NCI-H2196 (cell line): ENCODE data around the gene ZIC5.
A peak's percentile ranks its signal among the peaks of the same experiment; 100 is the strongest.

ENCODE experiments used
- DNase-seq: peaks from one replicate; lab custom pipeline; 2025; ENCODE audit not compliant: unreplicated experiment; lab: John Stamatoyannopoulos, UW

ZIC5 gene

DNA sequence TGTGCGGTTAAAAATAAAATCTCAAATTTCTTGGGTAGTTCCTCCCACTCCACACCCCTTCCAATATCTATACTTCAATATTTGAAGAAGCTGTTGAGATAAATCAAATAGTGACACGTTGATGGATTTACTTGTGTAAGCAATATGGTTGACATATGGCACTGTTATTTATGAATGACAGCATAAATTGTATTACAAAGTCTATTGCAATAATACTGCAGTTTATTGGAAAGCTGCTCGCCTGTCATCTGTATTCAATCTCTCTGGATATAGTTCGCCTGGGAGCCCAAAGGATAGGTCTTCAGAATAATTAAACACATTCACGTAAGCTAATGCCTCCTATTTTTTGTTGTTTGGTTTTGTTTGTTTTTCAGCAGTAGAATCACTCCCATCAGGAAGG is 5.0 kb upstream of the ZIC5 start:
- DNase-seq = no peak

DNA sequence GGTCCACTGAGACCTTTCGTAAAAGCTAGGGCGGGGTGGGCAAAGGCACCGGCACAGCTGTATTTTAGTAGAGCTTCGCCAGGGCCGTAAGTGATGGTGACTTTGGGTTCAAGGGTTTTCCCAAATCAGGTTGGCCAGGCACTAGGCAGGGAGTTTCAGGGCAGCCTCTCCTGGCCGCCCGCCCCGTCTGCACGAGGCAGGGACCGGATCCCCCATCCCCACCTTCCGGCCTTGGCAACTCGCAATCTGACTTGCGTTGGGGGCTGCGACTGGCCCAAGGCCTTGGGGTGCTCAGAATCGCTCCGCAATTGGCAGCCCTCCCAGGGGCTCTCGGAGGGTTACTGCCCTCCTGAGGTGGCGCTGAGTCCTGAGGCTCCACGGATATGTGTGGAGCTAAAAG is 4.1 kb upstream of the ZIC5 start:
- DNase-seq = no peak

DNA sequence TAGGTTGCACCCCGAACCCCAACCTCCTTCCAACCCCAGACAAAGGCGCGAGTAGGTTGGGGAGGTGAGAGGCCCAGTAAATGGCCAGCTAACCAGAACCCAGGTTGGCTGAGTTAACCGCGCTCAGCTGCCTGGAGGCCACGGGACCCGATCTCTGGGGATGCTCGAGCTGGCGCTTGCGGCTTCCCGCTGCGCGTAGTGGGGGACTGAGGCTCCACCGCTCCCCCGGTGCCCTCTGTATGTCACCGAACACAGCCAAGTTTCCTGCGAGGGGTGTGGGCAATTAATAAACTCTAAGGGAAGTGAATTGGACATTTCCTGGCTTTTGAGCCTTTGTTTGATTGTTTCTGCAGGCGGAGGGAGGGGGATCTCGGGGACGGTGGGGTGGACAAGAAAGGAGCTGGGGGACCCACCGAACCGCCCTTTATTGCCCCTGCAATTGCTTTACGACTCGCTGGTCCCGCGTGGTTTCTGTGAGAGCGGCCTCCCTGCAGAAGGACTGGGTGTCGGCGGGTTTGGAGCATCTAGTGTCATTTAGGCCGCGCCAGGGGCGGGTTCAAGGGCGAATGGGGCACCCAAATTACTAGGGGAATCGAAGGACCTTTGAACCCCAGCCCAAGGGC is 3.5 kb upstream of the ZIC5 start:
- DNase-seq = no peak

DNA sequence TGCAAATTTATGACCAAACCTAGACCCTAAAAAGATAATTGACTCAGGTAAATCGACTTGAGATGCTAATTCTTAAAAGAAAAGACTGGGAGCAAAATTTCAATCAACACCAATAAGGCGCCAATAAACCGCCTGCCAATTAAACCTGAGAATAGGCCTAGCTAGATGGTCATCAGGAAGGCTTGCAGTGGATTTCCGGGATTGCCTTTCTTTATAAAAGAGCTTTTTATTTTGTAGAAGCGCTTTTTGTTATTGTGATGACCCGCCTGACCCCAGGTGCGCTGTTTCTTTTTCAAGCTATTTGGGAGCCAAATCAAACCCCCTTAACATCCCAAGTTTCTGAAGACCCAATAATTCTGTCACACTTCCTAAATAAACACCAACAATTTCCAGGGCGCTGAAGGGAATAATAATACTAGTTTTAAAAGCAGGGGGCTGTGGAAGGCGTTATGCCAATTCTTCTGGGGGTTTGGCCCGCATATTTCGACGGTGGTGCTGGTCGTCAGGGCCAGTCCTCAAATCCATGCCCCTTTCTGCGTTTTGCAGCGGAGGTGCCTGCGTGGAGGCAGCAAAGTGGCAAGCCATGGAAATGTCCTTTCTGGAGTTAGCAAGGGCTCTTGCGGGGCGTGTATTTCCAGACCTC is 2.9 kb upstream of the ZIC5 start:
- no peak for DNase-seq

DNA sequence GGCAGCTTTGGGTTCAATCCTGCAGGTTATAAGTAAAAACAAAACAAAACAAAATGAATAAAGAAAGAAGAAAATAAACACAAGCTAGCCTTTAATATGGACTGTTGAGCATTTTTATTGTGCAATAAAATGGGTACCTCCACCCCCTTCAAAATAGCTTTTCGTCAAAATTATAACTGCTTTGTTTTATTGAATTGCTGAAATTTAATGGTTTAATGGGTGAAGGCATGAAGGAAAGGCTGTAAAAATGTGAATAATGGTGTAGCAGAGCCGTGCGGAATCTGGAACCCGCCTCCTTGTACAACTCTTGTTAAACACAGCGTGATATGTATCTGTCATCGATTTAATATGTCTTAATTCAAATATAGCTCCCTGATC is 2.2 kb upstream of the ZIC5 start:
- DNase-seq = no peak

DNA sequence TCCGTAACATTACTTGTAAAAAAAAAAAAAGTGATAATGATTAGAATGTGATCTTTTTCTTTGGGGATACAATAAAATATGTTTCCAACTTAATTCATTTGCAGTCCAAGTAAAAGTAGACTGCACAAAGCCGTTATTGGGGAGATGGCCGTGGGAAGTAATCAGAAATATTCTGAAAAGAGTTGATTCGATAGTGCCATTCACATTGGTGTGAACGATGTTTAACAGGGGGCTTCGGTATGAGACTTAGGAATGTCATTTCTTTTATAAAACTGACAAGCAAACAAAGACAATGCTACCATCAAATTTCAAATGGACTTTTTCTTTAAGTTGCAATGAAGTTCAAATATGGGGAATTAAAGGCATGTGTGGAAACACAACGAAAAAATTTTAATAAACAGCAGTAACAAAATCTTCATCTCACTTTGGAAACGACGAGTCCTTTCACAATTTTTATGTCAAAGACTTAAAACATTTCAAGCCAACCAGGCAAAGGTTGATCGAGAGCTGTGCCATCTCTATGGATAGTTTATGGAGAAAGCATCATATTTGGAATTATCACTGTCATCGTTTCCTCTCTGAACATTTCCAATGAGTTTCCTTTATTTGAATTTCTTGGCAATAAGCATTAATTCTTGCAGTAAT is 1.7 kb upstream of the ZIC5 start:
- DNase-seq = no peak

DNA sequence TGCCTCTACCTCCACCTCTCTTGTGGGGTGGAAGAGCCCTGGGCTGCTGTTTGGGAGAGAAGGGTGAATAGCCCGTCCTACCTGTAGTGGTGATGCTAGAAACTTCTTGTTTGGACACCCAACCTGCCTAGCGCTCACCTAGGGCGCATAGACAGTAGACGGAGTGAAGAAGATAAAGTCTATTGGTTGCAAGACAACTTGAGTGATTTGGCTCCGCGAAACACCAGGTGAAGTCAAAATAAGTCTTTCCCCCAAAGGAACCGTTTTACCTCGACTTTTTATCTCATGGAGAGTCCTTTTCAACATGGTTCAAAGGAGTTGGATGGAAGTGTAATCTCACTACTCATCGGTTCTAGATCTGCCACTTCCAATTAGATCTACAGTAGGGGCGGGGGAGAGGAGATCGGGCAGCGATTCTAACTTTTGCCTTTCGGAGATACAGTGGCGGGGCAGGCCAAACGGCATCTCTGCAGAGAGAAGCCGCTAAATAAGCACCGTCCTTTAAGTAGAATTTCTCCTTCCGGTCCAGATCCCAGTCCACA is 694 bp upstream of the ZIC5 start:
- no peak for DNase-seq

DNA sequence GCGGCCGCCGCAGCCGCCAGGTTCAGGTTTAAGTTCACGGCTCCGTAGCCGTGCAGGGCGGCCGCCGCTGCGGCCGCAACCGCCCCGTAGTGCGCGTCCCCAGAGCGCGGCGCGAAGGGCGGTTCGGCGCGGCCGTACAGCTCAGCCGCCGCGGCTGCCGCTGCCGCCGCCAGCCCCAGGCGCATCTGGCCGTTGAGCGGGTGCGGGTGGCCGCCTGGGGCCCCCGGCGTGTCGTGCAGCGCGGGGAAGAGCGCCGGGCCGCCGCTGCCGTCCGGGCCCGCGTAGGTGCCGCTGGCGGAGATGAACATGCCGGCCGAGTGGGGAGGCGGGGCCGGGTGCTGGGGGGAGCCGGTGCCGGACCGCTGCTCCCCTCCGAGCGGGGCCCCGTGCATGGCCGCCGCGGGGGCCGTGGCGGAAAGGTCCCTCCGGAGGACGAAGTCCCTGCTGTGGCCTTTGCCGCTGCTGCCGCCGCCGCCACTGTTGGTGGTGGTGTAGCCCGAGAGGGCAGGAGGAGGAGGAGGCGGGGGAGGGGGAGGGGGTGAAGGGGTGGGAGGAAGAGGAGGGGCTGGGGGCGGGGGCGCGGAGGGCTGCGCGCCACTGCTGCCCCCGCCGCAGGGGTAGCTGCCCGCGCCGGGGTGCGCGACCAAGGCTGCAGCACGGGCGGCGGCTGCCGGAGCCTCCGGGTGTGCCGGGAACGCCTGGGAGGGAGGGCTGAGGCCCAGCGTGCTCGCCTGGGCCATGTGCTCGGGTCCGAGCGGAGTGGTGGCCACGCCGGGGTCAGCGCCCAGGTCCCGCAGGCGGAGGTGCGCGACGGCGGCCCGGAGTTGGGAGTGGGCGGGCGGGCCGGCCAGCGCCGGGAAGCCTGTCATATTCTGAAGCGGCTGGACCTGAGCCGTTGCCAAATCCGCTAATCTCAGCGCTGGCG is 654 bp downstream of the ZIC5 start:
- DNase-seq = no peak

DNA sequence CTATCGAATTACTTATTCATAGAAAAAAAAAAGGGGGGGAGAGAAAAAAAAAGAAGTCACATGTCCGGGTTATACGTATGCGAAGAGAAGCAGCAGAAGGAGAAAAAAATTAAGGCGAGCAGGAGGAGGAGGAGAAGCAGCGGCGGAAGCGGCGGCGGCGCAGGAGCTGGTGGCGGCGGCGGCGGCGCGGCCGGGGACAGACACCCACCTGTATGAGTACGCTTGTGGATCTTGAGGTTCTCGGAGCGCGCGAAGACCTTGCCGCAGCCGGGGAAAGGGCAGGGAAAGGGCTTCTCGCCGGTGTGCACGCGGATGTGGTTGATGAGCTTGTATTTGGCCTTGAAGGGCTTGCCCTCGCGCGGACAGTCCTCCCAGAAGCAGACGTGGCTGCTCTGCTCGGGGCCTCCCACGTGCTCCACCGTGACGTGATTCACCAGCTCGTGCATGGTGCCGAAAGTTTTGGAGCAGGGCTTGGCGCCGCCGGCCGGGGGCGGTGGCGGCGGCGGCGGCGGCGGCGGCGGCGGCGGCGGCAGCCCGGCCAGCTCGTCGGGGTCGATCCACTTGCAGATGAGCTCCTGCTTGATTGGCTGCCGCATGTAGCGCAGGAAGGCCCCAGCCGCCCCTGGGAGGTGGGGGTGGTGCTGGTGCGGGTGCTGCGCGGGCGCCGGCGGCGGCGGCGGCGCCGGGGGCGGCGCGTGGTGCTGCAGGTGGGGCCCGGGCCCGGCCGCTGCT is 1.5 kb downstream of the ZIC5 start:
- peak; percentile 42 for DNase-seq

DNA sequence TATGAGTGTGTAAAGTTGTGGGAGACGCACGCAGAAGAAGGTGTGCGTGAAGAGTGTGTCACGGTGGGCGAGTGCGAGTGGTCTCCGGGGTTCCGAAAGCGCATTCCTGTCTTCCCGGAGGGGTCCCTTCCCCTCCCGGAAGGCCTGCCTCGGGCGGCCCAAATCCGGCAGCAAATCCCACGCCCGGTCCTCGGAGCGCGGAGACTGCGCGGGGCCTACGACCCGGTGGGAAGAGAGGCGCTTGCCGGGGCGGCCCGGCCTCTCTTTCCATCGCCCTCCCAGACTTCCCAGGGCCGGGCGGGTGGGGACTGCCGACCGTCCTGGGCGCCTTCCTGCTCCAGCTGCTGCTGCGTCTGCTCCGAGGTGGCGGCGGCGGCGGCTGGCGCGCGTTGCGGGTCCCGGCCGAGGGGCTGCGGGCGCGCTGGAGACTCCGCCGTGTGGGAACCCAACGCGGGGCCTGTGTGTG is 2.1 kb downstream of the ZIC5 start:
- DNase-seq = no peak

DNA sequence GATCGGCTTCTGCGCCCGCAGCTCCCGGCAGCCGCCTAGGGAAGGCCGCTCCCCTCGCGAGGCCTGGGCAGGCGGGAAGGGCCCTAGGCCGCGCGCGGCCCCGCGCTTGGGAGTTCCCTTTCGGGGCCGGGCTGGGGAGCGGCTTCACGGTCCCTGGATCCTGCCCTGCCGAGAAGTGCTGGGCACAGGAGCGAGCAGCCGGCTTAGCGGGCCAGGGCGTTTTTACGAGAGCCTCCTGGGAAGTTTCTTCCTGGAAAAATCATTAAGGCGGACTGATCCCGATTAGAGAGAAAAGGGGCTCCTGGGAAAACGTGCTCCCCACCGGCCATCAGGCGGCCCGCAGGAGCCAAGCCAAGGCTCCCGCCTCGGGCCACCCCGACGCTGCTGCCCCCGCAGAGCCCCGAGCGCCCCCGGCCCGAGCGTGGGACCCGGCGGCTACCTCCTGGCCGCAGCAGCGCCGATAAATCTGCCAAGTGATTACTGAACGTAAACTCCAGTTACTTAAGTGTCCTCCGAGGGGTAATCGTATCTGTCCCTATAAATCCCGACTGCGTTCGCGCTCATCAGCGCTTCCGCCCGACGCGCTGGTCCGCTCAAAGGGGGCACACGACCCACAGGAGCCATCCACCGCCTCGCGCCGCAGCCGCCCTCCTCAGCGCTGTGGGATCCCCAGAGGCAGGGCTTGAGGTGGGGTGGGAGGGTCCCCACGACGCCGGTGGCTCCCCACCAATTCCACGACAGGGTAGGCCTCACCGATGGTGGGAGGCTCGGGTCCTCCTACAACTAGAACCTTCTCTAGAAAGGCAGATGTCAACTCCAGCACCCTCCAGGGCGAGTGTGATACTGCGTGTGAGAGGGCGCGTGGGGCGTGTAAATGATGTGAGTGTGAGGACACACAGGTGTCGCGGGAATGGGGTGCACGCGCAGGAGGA is 2.8 kb downstream of the ZIC5 start:
- no peak for DNase-seq

DNA sequence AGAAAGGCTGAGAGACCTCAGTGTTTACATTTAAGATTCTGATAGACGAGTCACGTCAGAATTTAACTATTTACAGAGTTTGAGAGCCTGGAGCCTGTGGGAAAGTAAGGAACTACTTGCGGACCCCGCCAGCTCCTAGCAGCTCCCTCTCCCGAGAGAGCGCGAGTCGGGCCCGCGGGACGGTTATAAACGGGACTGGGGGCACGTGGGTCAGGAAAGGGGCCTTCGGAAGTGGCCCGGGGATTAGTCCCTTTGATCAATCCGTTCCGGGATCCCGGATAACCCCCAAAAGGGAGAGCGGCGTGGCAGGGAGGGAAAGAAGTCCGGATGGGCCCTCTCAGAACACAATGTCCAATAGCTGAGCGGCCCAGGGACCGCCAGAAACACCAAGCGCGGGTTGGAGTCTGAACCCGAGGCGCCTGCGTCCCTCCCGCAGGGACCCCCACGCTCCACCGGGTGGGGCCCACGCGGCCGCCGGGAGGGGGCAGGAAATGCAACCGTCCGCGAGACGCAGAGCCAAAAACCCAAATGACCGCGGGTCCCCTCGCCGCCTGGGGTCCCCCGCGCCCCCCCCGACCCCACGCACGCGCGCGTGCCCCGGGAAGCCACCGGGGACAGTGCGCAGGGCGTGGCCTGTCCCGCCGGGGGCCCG is 3.6 kb downstream of the ZIC5 start:
- no peak for DNase-seq

DNA sequence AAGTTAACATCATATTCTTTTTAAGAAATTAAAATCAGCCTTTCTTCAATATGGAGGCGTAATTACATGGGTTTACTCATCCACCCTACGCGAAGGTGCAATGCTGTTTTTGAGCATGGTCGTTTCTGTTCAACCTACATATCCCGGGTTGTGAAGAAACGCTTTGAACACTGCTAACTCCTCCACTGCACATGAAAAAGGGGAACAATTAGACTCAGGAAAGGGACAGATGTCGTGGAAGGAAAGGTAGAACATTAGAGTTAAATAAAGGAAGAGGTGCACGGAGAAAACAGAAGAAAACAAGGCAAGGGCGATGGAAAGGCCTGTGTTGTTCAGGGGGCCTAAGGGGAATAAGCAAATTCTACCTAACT is 4.1 kb downstream of the ZIC5 start:
- no peak for DNase-seq

DNA sequence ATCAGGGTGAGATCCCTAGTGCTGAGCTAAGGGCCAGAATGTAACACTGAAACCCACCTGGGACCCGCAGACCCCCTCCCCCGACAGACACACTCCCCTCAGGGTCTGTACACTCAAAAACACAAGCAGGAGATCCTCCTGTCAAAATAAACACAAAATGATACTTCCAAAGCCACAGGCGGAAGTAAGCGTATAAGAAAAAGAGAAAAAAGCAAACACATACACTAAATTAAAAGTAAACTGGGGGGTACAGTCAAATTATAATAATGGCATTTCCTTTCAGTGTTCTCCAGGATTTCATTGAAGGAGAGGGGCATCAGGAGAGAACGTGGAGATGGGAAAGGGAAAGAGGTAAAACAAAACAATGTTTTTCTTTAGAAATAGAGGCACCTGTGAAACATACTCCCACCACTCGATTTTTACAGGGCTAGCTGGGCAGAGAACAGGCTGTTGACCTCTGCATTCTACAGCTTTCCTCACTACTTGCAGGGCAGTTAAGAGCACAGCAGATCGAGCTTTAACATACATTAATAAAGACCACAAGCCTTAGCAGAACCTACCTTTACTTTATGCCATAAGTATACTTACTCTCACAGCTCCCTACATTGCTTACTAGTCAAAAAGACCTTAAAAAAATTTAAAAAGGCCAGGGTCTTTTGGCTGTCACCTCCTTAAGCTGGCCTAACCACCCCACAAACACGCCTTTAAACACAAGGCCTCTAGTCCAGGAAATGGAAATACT is 5.3 kb downstream of the ZIC5 start:
- DNase-seq = no peak

DNA sequence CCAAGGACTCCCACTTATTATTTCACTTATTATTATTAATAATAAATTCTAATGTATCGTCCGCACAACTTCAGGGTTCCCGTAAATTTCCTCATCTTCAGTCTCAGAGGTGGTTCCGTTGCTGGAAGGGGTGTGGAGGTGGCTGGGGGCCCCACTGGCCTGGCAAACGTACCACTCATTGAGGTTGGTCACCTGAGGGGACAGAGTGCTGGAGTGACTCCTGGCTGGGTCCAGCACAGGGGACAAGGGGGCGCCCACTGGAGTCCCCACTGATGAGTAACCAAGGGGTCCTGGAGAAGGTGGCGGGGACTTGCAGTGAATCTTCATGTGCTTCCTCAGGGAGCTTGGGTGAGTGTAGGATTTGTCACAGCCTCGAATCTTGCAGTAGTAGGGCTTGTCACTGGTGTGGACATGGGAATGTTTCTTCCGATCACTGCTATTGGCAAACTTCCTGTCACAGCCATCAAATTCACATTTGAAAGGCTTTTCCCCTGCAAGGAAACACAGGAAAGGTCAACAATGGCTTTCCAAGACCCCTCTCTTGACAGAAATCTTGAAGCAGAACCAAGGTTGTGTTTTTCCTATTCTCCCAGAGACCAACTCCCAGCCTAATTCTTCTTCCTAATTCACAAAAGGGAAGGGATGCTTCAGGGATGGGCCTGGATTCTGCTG is 6.1 kb downstream of the ZIC5 start:
- DNase-seq = no peak

DNA sequence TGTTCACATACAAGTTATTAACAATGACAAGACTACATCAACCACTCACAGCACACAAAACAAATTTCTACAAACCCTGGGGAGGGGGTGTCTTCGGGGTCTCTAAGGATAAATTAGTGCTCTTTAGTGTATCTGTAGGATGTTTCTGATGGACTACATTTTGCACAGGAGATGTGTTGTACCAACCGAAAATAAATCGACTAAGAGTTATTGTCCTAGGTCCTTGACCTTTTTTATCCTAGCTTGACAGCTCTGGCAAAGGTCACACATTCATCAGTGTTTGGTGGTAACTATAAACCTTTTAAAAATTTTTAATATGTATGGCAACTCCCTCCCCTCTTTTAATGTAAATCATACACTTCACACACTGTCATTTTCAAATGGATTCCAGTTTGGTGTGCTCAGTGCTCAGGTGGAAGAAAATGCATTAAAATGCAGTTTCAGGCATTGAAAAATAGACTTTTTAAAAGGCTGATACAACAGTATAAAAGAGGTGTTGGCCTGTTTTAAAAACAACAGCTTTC is 7.7 kb downstream of the ZIC5 start:
- no peak for DNase-seq

DNA sequence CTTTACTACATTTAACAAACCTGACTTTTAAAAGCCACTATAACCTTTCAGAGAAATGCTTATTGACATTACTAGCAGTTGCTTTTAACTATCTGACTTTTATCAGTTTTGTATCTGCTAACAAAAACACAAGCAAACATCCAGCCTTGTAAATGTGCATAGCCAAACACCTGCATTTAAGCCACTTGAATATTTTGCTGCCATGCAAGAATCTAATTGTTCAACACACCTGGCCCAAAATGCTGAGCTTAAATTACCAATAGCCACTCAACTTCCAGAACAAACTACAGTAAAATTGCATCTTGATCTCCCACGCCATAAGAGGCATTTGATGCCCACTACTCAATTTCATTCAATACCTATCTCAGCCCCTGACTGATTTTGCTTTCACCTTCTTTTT is 9.3 kb downstream of the ZIC5 start:
- no peak for DNase-seq

DNA sequence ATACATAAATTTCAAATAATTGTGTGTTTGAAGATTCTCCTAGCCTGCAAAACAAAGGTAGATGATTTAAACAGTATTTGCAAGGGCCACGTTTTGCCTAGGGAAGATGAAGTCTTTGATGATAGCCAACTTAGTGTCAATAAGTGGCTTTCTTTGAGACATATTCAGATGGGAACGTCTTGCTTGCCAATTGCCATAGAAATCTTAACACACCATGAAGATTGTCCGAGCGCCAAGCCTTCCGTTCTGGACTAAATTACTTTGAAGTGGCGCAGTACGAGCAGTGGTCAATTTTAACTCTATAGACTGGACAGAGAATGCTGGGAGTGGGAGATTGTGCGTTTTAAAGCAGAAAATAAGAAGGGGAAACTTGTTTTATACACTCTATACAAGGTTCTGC is 9.9 kb downstream of the ZIC5 start:
- no peak for DNase-seq
